GM21447 (cell line): ENCODE results near the gene JAML.

ENCODE experiments used
- ATAC-seq: cut with Tn5 transposase; IDR thresholded peaks from one replicate; pipeline ENCODE4 v1.9.1; 2021; ENCODE audit not compliant: unreplicated experiment

The JAML gene

GRCh38 chr11:118216621-118217481, 8.0 kb downstream of the JAML start:
- peak; percentile 47 for ATAC-seq

GRCh38 chr11:118215765-118216164, 9.0 kb downstream of the JAML start:
- ATAC-seq: no peak

GRCh38 chr11:118215262-118215661, 9.5 kb downstream of the JAML start:
- ATAC-seq: no peak

GRCh38 chr11:118214210-118214914, 10.4 kb downstream of the JAML start:
- no peak for ATAC-seq

- no peak for ATAC-seq
Measured at GRCh38 chr11:118213781-118214180, 11.0 kb downstream of the JAML start.

- no peak for ATAC-seq
Measured at GRCh38 chr11:118213201-118213600, 11.6 kb downstream of the JAML start.

- no peak for ATAC-seq
Measured at GRCh38 chr11:118212781-118213191, 12.0 kb downstream of the JAML start.

- no peak for ATAC-seq
Measured at GRCh38 chr11:118212131-118212725, 12.6 kb downstream of the JAML start.

GRCh38 chr11:118211006-118211405, 13.8 kb downstream of the JAML start:
- ATAC-seq: no peak

- no peak for ATAC-seq
Measured at GRCh38 chr11:118210323-118210722, 14.5 kb downstream of the JAML start.

GRCh38 chr11:118209033-118209432, 15.8 kb downstream of the JAML start:
- no peak for ATAC-seq

- no peak for ATAC-seq
Measured at GRCh38 chr11:118207079-118207478, 17.7 kb downstream of the JAML start.

GRCh38 chr11:118206391-118207031, 18.3 kb downstream of the JAML start:
- no peak for ATAC-seq

- ATAC-seq: no peak
Measured at GRCh38 chr11:118205606-118206378, 19.0 kb downstream of the JAML start.

GRCh38 chr11:118202599-118203422, 22.0 kb downstream of the JAML start:
- no peak for ATAC-seq

- no peak for ATAC-seq
Measured at GRCh38 chr11:118201966-118202365, 22.8 kb downstream of the JAML start.

GRCh38 chr11:118200901-118201680, 23.7 kb downstream of the JAML start:
- no peak for ATAC-seq

GRCh38 chr11:118200497-118200896, 24.3 kb downstream of the JAML start:
- no peak for ATAC-seq

- ATAC-seq: no peak
Measured at GRCh38 chr11:118199135-118199534, 25.7 kb downstream of the JAML start.
